Spinal cord (tissue), 10 donors: ENCODE results near the gene GPBP1L1. TPM values are rescaled to one million over a fixed set of nuclear protein-coding genes. Genes with fewer than 3 reads are reported as not detected.
"Not testable (repeated sequence)": the region's sequence is repeated elsewhere in the genome, so short reads cannot be mapped to it uniquely, and the experiment has no call there.

Source experiments
- DNase-seq, 6 donors: peaks; one replicate each; pipeline versions ENCODE4 v3.0.0 to v3.0.0-alpha.2; 2013 to 2015; ENCODE audit warnings: low spot score in 6 of 6, low read depth in 4 of 6
- H3K27ac ChIP-seq: one replicate; pipeline ENCODE4 v1.5.1; 2013; ENCODE audit warnings: low read depth, low read length, control low read depth
- H3K27me3 ChIP-seq: one replicate; pipeline ENCODE4 v1.6.1; 2013; ENCODE audit warnings: low read length; ENCODE audit not compliant: control insufficient read depth, insufficient read depth
- H3K36me3 ChIP-seq: one replicate; pipeline ENCODE4 v1.6.1; 2013; ENCODE audit warnings: low read length; ENCODE audit not compliant: control insufficient read depth, insufficient read depth
- H3K4me1 ChIP-seq: one replicate; pipeline ENCODE4 v1.6.1; 2013; ENCODE audit warnings: low read length; ENCODE audit not compliant: control insufficient read depth, insufficient read depth
- H3K4me3 ChIP-seq: one replicate; pipeline ENCODE4 v1.5.1; 2013; ENCODE audit warnings: low read depth, low read length, control low read depth
- H3K9me3 ChIP-seq: one replicate; pipeline ENCODE4 v1.6.1; 2013; ENCODE audit warnings: low read length; ENCODE audit not compliant: control insufficient read depth, insufficient read depth
- WGBS: methylation state at CpG from one replicate; pipeline ENCODE4 v1.1.5; 2013; ENCODE audit warnings: missing lambda C conversion rate; ENCODE audit not compliant: insufficient coverage; 5-methylcytosine and 5-hydroxymethylcytosine counted together
- long read RNA-seq, 4 donors: transcript quantifications; one replicate each; lab custom pipeline, GENCODE V29; 2026
- polyA plus RNA-seq, 2 donors: library from polyadenylated mRNA; unstranded; fragments of 120-200 nt; gene quantifications; one replicate each; pipeline ENCODE4 v1.2.1, GENCODE V29; 2013; ENCODE audit not compliant: insufficient read length in 2 of 2
- total RNA-seq, 2 donors: library from RNA; depleted of rRNA in 1 of 2; stranded (reverse); fragments of 120-200 nt in 1 of 2; fragments of >200 nt in 1 of 2; gene quantifications; one replicate each; pipeline versions ENCODE4 v1.2.3 to v1.2.4, GENCODE V29; 2013 to 2014
- donor health status: healthy.

Gene GPBP1L1
- total RNA-seq = 10 to 100 TPM; 80.0 to 87.0 TPM
- 10 to 100 TPM; 51.0 to 59.7 TPM for polyA plus RNA-seq
- long read RNA-seq, donor 1, partial matches to known transcripts = 39 of 75 reads
- long read RNA-seq, donor 1, other reads (novel, unspliced or antisense) = 26 of 75 reads
- long read RNA-seq, donor 2, partial matches to known transcripts = 0 of 3 reads
- long read RNA-seq, donor 2, other reads (novel, unspliced or antisense) = 0 of 3 reads
- long read RNA-seq, donor 3, partial matches to known transcripts = 0 of 9 reads
- long read RNA-seq, donor 3, other reads (novel, unspliced or antisense) = 0 of 9 reads
- long read RNA-seq, donor 4, partial matches to known transcripts = 0 of 13 reads
- long read RNA-seq, donor 4, other reads (novel, unspliced or antisense) = 0 of 13 reads

- peaks cover 29% of the 10 kb centered on the region for H3K4me1 ChIP-seq
- H3K36me3 ChIP-seq = peaks cover 14% of the 10 kb centered on the region
- H3K27ac ChIP-seq = peak within 1 kb of the TSS; percentile 100
- DNase-seq = peak; percentile 90 to 99 (median 95)
- H3K27me3 ChIP-seq = no peaks in the 10 kb centered on the region
- H3K9me3 ChIP-seq = no peaks in the 10 kb centered on the region
- under 1% methylated on average over 41 of the region's 52 CpGs for WGBS
- peak within 1 kb of the TSS; percentile 100 for H3K4me3 ChIP-seq
Observed at GRCh38 chr1:45686288-45687013, at the start of gene GPBP1L1. TSS of gene GPBP1L1 (minus strand) at chr1:45686533. CDS start at chr1:45659087, 27,446 bp downstream.

- H3K9me3 ChIP-seq = no peaks in the 10 kb centered on the region
- H3K27me3 ChIP-seq = no peaks in the 10 kb centered on the region
- H3K36me3 ChIP-seq = peaks cover 5% of the 10 kb centered on the region
- H3K4me3 ChIP-seq = no peak overlapping the region
- no peak overlapping the region for H3K27ac ChIP-seq
- DNase-seq = no peak
- 100% methylated on average over 1 of the region's 1 CpG for WGBS
- no peaks in the 10 kb centered on the region for H3K4me1 ChIP-seq
Observed at GRCh38 chr1:45730780-45731319, 44.5 kb upstream of the GPBP1L1 start.

GRCh38 chr1:45730075-45730779 lies 43.9 kb upstream of the GPBP1L1 start:
- H3K27me3 ChIP-seq = no peaks in the 10 kb centered on the region
- peaks cover 5% of the 10 kb centered on the region for H3K36me3 ChIP-seq
- WGBS = no CpG with 5 or more reads among the region's 3 CpGs
- H3K27ac ChIP-seq = no peak overlapping the region
- no peak for DNase-seq
- H3K4me1 ChIP-seq = no peaks in the 10 kb centered on the region
- no peaks in the 10 kb centered on the region for H3K9me3 ChIP-seq
- no peak overlapping the region for H3K4me3 ChIP-seq

GRCh38 chr1:45726007-45726406 lies 39.7 kb upstream of the GPBP1L1 start:
- H3K4me3 ChIP-seq, H3K4me1 ChIP-seq, H3K36me3 ChIP-seq, DNase-seq, H3K9me3 ChIP-seq, H3K27ac ChIP-seq, H3K27me3 ChIP-seq: not testable (repeated sequence)
- no CpG with 5 or more reads among the region's 9 CpGs for WGBS

- Histone ChIP-seq H3K4me3 (no peak overlapping the region), H3K27ac (no peak overlapping the region), H3K9me3 (no peaks in the 10 kb centered on the region), H3K27me3 (no peaks in the 10 kb centered on the region), H3K4me1 (no peaks in the 10 kb centered on the region), H3K36me3 (peaks cover 6% of the 10 kb centered on the region)
- DNase-seq = no peak
Observed at GRCh38 chr1:45723248-45723930, 37.1 kb upstream of the GPBP1L1 start.

GRCh38 chr1:45722809-45723208 lies 36.5 kb upstream of the GPBP1L1 start:
- no peak overlapping the region for H3K4me3 ChIP-seq
- peaks cover 5% of the 10 kb centered on the region for H3K36me3 ChIP-seq
- no peaks in the 10 kb centered on the region for H3K27me3 ChIP-seq
- H3K9me3 ChIP-seq = no peaks in the 10 kb centered on the region
- H3K27ac ChIP-seq = no peak overlapping the region
- DNase-seq = no peak
- no peaks in the 10 kb centered on the region for H3K4me1 ChIP-seq
- WGBS = no CpG with 5 or more reads among the region's 3 CpGs

- Histone ChIP-seq H3K4me3 (no peak overlapping the region), H3K9me3 (no peaks in the 10 kb centered on the region), H3K27me3 (no peaks in the 10 kb centered on the region), H3K4me1 (no peaks in the 10 kb centered on the region), H3K27ac (no peak overlapping the region), H3K36me3 (peaks cover 5% of the 10 kb centered on the region)
- WGBS = 60% methylated on average over 1 of the region's 1 CpG
- DNase-seq = no peak
Observed at GRCh38 chr1:45721207-45721606, 34.9 kb upstream of the GPBP1L1 start.

GRCh38 chr1:45718289-45718688 lies 32.0 kb upstream of the GPBP1L1 start:
- DNase-seq = no peak
- Histone ChIP-seq H3K9me3 (no peaks in the 10 kb centered on the region), H3K4me1 (no peaks in the 10 kb centered on the region), H3K4me3 (no peak overlapping the region), H3K36me3 (peaks cover 10% of the 10 kb centered on the region), H3K27ac (no peak overlapping the region), H3K27me3 (no peaks in the 10 kb centered on the region)
- no CpG with 5 or more reads among the region's 1 CpG for WGBS

GRCh38 chr1:45717386-45717785 lies 31.1 kb upstream of the GPBP1L1 start:
- peaks cover 12% of the 10 kb centered on the region for H3K36me3 ChIP-seq
- not testable (repeated sequence) for DNase-seq, H3K27ac ChIP-seq, H3K9me3 ChIP-seq, H3K4me3 ChIP-seq, H3K27me3 ChIP-seq, H3K4me1 ChIP-seq
- 87% methylated on average over 4 of the region's 8 CpGs for WGBS
